ENCODE results near the gene TM4SF20. TPM values are rescaled to one million over a fixed set of nuclear protein-coding genes. Genes with fewer than 3 reads are reported as not detected.

The TM4SF20 gene
- polyA plus RNA-seq, 1 experiment = 1.1 TPM

DNA sequence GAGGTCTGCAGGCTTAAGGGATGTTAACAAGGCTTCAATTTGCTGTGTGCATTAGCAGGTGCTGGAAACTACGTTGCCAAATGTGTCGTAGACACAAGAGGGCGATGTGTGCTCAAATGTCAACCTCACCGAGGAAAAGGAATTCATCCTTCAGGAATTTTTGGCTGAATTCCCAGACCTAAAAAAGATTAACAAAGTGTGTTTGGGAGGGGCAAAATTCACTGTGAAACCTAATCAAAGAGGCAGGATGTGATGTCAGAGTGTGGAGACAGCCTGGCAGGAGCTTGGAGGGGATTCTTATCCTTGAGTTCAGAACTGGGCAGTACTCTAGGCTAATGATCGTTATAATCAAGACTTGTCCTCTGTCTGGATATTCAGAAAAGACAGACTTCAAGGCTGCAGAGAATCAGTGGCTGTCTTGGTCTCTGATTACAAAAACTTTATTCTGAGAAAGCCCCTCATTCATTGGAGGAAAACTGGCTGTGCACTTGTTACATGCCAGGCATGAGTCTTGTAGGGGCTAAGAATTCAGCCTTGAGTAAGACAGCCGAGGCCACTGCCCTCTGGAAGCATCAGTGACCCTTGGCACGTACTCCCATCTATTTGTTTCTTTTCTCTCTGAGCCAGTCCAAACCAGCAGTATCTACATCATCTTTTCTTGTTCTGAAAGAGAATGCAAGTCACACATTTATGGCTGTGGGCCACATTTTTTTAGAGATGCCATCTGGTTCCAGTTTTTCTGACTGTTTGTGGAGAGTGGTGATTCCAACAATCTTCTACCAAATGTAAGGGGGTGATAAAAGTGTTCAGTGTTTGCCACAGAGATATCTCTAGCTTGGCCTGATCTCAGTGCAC is 27.3 kb upstream of the TM4SF20 start:
- no peaks in the 10 kb centered on the region for H3K9me3 ChIP-seq (ENCODE audit: control insufficient read depth, insufficient read depth, low read length)
- CTCF ChIA-PET = interaction anchor here (0.5 to 2.9 kb wide), 31 partner anchors 9 to 1652 kb away, joined by 3 to 63 read pairs (median 4); partner anchors contain the start of genes SCYGR1 and TM4SF20
- peak overlapping the region; percentile 96 for H3K27ac ChIP-seq (ENCODE audit: low read depth, low read length)
- H3K4me3 ChIP-seq (ENCODE audit: low read depth, low read length) = no peak overlapping the region
- POLR2A ChIA-PET = interaction anchor here (0.7 to 1.5 kb wide), 4 partner anchors 13 to 360 kb away, joined by 3 to 5 read pairs (median 4); no protein-coding TSS in a partner anchor
- DNase-seq (ENCODE audit: low read depth, low spot score) = peak; percentile 95
- H3K27me3 ChIP-seq (ENCODE audit: control insufficient read depth, insufficient read depth, low read length) = no peaks in the 10 kb centered on the region
- TF ChIP-seq, protein P1, sequence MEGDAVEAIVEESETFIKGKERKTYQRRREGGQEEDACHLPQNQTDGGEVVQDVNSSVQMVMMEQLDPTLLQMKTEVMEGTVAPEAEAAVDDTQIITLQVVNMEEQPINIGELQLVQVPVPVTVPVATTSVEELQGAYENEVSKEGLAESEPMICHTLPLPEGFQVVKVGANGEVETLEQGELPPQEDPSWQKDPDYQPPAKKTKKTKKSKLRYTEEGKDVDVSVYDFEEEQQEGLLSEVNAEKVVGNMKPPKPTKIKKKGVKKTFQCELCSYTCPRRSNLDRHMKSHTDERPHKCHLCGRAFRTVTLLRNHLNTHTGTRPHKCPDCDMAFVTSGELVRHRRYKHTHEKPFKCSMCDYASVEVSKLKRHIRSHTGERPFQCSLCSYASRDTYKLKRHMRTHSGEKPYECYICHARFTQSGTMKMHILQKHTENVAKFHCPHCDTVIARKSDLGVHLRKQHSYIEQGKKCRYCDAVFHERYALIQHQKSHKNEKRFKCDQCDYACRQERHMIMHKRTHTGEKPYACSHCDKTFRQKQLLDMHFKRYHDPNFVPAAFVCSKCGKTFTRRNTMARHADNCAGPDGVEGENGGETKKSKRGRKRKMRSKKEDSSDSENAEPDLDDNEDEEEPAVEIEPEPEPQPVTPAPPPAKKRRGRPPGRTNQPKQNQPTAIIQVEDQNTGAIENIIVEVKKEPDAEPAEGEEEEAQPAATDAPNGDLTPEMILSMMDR (IDR thresholded peaks at IDR 0.05; ENCODE audit: low read depth, low read length) = peak; percentile 77

DNA sequence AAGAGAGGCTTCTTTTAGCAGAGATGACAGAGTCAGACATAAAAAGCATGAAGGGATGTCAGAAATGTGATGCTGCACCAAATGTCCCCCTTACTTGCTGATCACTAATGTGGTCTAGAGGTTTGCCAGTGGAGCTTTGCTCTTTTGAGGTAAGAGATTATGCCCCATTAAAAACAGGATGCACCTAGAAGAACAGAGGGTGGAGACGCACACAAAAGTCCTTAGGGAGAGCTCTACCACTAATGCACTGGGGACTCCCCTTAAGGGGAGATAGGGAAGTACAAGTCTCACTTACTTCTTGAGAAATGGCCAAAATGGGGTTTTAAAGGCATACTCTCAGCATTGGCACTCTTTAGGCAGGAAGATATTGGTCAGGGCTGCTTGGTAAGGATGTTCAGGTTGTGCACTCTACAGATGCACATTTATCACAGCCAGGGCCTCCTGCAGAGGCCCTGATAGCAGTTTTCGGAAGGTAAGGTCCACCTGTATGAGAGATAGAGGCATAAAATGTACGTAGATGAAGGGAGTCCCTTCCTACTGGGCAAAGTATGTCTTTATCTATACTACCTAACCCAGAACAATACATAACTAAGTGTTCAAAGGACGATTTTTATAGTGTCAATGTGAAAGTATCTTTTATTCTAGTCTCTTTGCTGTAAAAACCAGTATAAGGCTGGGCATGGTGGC is 25.6 kb upstream of the TM4SF20 start:
- H3K4me3 ChIP-seq (ENCODE audit: low read depth, low read length) = no peak overlapping the region
- CTCF ChIA-PET = interaction anchor here (1.0 to 2.9 kb wide), 10 partner anchors 8 to 361 kb away, joined by 4 to 63 read pairs (median 14); partner anchors contain the start of genes SCYGR1 and TM4SF20
- POLR2A ChIA-PET = interaction anchor here (1.0 kb wide), 1 partner anchor 30 kb away, joined by 3 read pairs; no protein-coding TSS in a partner anchor
- no peak for DNase-seq (ENCODE audit: low read depth, low spot score)
- H3K27ac ChIP-seq (ENCODE audit: low read depth, low read length) = no peak overlapping the region
- no peaks in the 10 kb centered on the region for H3K27me3 ChIP-seq (ENCODE audit: control insufficient read depth, insufficient read depth, low read length)
- TF ChIP-seq, protein P1 (IDR thresholded peaks at IDR 0.05; ENCODE audit: low read depth, low read length) = no peak
- no peaks in the 10 kb centered on the region for H3K9me3 ChIP-seq (ENCODE audit: control insufficient read depth, insufficient read depth, low read length)

DNA sequence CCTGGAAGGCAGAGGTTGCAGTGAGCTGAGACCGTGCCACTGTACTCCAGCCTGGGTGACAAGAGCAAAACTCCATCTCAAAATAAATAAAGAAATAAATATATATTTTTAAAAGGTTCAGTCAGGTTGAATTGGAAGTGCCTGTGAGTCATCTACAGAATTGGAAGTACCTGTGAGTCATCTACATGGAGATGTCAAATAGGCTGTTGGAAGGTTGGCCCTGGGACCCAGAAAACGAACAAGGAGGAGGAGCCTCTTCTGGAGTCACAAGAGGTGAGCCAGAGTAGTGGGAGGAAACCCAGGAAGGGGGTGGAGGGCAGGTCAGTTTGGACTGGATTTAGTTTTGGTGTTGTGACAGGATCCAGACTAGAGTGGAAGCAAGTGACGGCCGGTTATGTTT is 23.9 kb upstream of the TM4SF20 start:
- ChIA-PET CTCF (interaction anchor here (1.0 to 2.2 kb wide), 2 partner anchors 255 to 363 kb away, joined by 5 to 8 read pairs; no protein-coding TSS in a partner anchor), POLR2A (no interaction called here)
- DNase-seq (ENCODE audit: low read depth, low spot score) = no peak
- TF ChIP-seq, protein P1 (IDR thresholded peaks at IDR 0.05; ENCODE audit: low read depth, low read length) = no peak
- Histone ChIP-seq H3K9me3 (ENCODE audit: control insufficient read depth, insufficient read depth, low read length) (no peaks in the 10 kb centered on the region), H3K4me3 (ENCODE audit: low read depth, low read length) (no peak overlapping the region), H3K27me3 (ENCODE audit: control insufficient read depth, insufficient read depth, low read length) (no peaks in the 10 kb centered on the region), H3K27ac (ENCODE audit: low read depth, low read length) (no peak overlapping the region)

DNA sequence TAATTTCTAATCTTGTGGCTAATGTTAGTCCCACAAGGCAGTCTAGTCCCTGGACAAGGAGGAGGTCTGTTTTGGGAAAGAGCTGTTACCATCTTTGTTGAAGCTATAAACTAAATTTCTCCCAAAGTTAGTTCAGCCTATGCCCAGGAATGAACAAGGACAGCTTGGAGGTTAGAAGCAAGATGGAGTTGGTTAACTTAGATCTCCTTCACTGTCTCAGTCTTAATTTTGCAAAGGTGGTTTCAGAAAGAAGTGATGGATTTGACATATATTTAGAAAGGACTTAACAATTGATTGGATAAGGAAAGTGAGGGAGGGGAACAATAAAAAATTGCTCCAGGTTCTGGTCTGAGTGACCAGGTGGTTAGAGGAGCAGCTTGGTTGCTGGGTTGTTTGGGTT is 23.2 kb upstream of the TM4SF20 start:
- CTCF ChIA-PET = interaction anchor here (1.0 to 2.2 kb wide), 2 partner anchors 256 to 363 kb away, joined by 5 to 8 read pairs; no protein-coding TSS in a partner anchor
- H3K27me3 ChIP-seq (ENCODE audit: control insufficient read depth, insufficient read depth, low read length) = no peaks in the 10 kb centered on the region

More for the DNA sequence above, 23.2 kb upstream of the TM4SF20 start:
- no peaks in the 10 kb centered on the region for H3K9me3 ChIP-seq (ENCODE audit: control insufficient read depth, insufficient read depth, low read length)
- DNase-seq (ENCODE audit: low read depth, low spot score) = no peak
- POLR2A ChIA-PET = no interaction called here
- H3K4me3 ChIP-seq (ENCODE audit: low read depth, low read length) = no peak overlapping the region
- H3K27ac ChIP-seq (ENCODE audit: low read depth, low read length) = no peak overlapping the region
- TF ChIP-seq, protein P1 (IDR thresholded peaks at IDR 0.05; ENCODE audit: low read depth, low read length) = no peak
